Right lobe of liver (tissue), 6 donors: ENCODE results near the gene FOXI1. TPM values are rescaled to one million over a fixed set of nuclear protein-coding genes. Genes with fewer than 3 reads are reported as not detected.

Experiments used
- ATAC-seq, 4 donors: fragments of 200-7000 bp; cut with Tn5 transposase; one replicate each; pipeline ENCODE4 v1.9.1; 2020; ENCODE audit warnings: mild to moderate bottlenecking in 4 of 4, moderate library complexity in 4 of 4
- DNase-seq, 3 donors: peaks; one replicate each; pipeline ENCODE4 v3.0.0-alpha.2; 2020
- H3K27ac ChIP-seq, 3 donors: fragments of 200-600 bp; one replicate each; pipeline ENCODE4 v1.8.0; 2022
- H3K27me3 ChIP-seq, 2 donors: fragments of 200-600 bp; one replicate each; pipeline ENCODE4 v1.8.0; 2022
- H3K36me3 ChIP-seq, 4 donors: fragments of 200-600 bp; sonication (generic) in 1 of 4; one replicate each; pipeline versions ENCODE4 v1.5.1 to v1.8.0; 2017 to 2022; ENCODE audit warnings: control low read depth in 1 of 4
- H3K4me1 ChIP-seq, 4 donors: fragments of 200-600 bp; sonication (generic) in 1 of 4; one replicate each; pipeline versions ENCODE4 v1.5.1 to v1.8.0; 2017 to 2022; ENCODE audit warnings: control low read depth in 1 of 4
- H3K4me3 ChIP-seq, 3 donors: fragments of 200-600 bp; one replicate each; pipeline ENCODE4 v1.8.0; 2022
- H3K9me3 ChIP-seq, 4 donors: fragments of 200-600 bp; sonication (generic) in 1 of 4; one replicate each; pipeline versions ENCODE4 v1.5.1 to v1.8.0; 2017 to 2022; ENCODE audit warnings: control low read depth in 1 of 4
- CTCF ChIP-seq, 4 donors: fragments of 200-600 bp in 3 of 4; fragments of 450-650 bp in 1 of 4; IDR thresholded peaks; one replicate each; pipeline versions ENCODE4 v1.5.1 to v1.8.0; 2016 to 2022; ENCODE audit warnings: antibody characterized with exemption in 4 of 4, mild to moderate bottlenecking in 2 of 4
- POLR2A ChIP-seq: fragments of 450-650 bp; IDR thresholded peaks from one replicate; pipeline ENCODE4 v1.6.1; 2017; ENCODE audit warnings: antibody characterized with exemption, mild to moderate bottlenecking
- WGBS: methylation state at CpG from one replicate; pipeline ENCODE4 v1.1.6; 2018; ENCODE audit warnings: low coverage, low lambda C conversion rate; ENCODE audit not compliant: insufficient coverage; ENCODE audit errors: missing lambda C conversion rate; 5-methylcytosine and 5-hydroxymethylcytosine counted together
- intact Hi-C, 2 donors: fragments of 100-400 bp; cut with DNase I; formaldehyde crosslinking; loops; one replicate each; pipeline versions ENCODE4 v1.11.2 to v1.14.1; 2022
- total RNA-seq, 6 experiments: library from RNA; depleted of rRNA in 2 of 6; stranded (reverse); fragments of >200 nt in 2 of 6; fragmentation: NEBNext Ultra II Directional in 3 of 6; extraction: Animal tissue kit (Norgen Biotek cat#: 25700) in 3 of 6; gene quantifications; one replicate each; pipeline versions ENCODE4 v1.1.0 to v1.2.4, GENCODE V29; 2016 to 2023
- donor health status: DM: no; HTN: yes; CAD: no.
- donor health status: DM: no; HTN: no; CAD: no.
- donor health status: DM: no; HTN: no; CAD: no.
- donor health status: DM: no; HTN: yes; CAD: no.
- donor health status: DM: no; HTN: yes; CAD: no.

FOXI1 gene
- total RNA-seq, 6 experiments from 2014 or later = not detected

GRCh38 chr5:170151097-170151831, 45.6 kb downstream of the FOXI1 start:
- ATAC-seq (peak in 2 of 4 donors; percentile 23 to 83), DNase-seq (peak in 1 of 3 donors; percentile 38)
- WGBS = 53% methylated on average over 3 of the region's 7 CpGs
- Histone ChIP-seq H3K27ac (no peak overlapping the region), H3K4me1 (no peaks in the 10 kb centered on the region), H3K9me3 (no peaks in the 10 kb centered on the region), H3K36me3 (no peaks in the 10 kb centered on the region), H3K27me3 (no peaks in the 10 kb centered on the region), H3K4me3 (no peak overlapping the region)
- intact Hi-C loops = no loop called here
- no peak for TF ChIP-seq CTCF (IDR thresholded peaks at IDR 0.05)
- TF ChIP-seq POLR2A = no peak

GRCh38 chr5:170152767-170153166, 47.1 kb downstream of the FOXI1 start:
- ATAC-seq (no peak), DNase-seq (peak in 1 of 3 donors; percentile 18)
- Histone ChIP-seq H3K27ac (no peak overlapping the region), H3K36me3 (no peaks in the 10 kb centered on the region), H3K4me3 (no peak overlapping the region), H3K4me1 (no peaks in the 10 kb centered on the region), H3K27me3 (no peaks in the 10 kb centered on the region), H3K9me3 (no peaks in the 10 kb centered on the region)
- TF ChIP-seq CTCF (IDR thresholded peaks at IDR 0.05) = no peak
- TF ChIP-seq POLR2A = no peak
- WGBS = 85% methylated on average over 2 of the region's 3 CpGs
- intact Hi-C loops = no loop called here

GRCh38 chr5:170154297-170154696, 48.6 kb downstream of the FOXI1 start:
- DNase-seq = no peak
- Histone ChIP-seq H3K4me1 (no peaks in the 10 kb centered on the region), H3K4me3 (no peak overlapping the region), H3K9me3 (no peaks in the 10 kb centered on the region), H3K27me3 (no peaks in the 10 kb centered on the region), H3K36me3 (no peaks in the 10 kb centered on the region), H3K27ac (no peak overlapping the region)
- intact Hi-C loops = no loop called here
- WGBS = 36% methylated on average over 2 of the region's 4 CpGs
- no peak for ATAC-seq
- no peak for TF ChIP-seq CTCF (IDR thresholded peaks at IDR 0.05)
- TF ChIP-seq POLR2A = no peak

- 47% methylated on average over 2 of the region's 2 CpGs for WGBS
- Histone ChIP-seq H3K27me3 (no peaks in the 10 kb centered on the region), H3K4me1 (no peaks in the 10 kb centered on the region), H3K4me3 (no peak overlapping the region), H3K36me3 (no peaks in the 10 kb centered on the region), H3K27ac (no peak overlapping the region), H3K9me3 (no peaks in the 10 kb centered on the region)
- intact Hi-C loops = no loop called here
- ATAC-seq (no peak), DNase-seq (no peak)
- no peak for TF ChIP-seq POLR2A
- TF ChIP-seq CTCF (IDR thresholded peaks at IDR 0.05) = no peak
Measured at GRCh38 chr5:170154744-170155143, 49.0 kb downstream of the FOXI1 start.
